GM21619 (cell line): Measurements from ENCODE around the gene PPIH.
A peak's percentile ranks its signal among the peaks of the same experiment; 100 is the strongest.
"Not testable (repeated sequence)": the region's sequence is repeated elsewhere in the genome, so short reads cannot be mapped to it uniquely, and the experiment has no call there.

ENCODE experiments used
- ATAC-seq: cut with Tn5 transposase; IDR thresholded peaks from one replicate; pipeline ENCODE4 v1.9.1; 2021; ENCODE audit not compliant: unreplicated experiment

Gene PPIH

DNA sequence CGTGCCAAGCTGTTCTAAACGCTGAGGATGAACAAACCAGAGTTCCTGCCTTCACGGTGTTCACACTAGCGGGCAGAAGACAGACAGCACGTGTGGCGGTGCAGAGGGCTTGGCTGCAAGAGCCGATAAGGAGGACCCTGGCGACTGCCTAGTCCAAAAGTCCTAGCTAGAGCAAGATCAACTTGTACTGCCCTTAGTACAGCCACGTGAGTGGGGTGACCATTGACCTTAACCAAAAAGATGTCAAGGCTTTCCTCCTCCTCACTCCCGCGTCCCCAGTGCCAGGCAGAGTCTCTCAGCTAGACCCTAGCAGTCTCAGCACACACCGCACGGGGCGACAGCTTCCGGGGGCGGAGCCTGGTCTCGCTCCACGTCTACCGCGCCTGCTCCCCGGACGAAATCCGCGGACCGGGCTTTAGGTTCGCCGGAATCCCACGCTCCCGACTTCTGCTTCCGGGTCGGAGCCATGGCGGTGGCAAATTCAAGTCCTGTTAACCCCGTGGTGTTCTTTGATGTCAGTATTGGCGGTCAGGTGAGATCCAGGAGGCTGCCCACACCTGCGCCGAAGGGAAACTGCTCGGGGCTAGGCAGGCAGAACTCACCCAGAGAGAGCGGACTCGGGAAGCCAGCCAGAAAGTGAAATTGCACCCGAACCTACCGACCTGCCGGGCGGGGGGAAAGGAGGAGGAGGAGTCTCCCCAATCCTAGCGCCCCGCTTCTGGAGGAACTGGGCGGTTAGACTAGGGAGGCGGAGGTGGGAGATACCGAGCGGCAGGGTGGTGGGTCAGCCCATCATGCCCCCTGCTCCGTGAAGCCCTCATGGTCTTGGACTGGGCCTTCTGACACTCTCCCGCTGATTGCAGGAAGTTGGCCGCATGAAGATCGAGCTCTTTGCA lies at the start of gene PPIH:
Gene PPIH (plus strand): TSS at position 443 of the 896 bp plus-strand sequence. CDS start 24 bp downstream, at position 467.
- peak; percentile 97 for ATAC-seq

DNA sequence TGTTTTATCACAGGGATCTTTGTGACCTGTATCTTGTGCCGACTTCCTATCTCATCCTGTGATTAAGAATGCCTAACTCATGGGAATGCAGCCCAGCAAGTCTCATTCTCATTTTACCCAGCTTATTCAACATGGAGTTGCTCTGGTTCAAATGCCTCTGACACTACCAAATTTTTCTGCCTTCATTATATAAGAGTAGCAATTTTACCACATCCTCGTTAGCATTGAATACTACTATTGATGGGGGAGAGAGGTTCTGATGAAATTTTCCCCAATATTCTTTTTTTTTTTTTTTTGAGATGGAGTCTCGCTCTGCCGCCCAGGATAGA lies 44.5 kb upstream of the PPIH start:
- no peak for ATAC-seq

DNA sequence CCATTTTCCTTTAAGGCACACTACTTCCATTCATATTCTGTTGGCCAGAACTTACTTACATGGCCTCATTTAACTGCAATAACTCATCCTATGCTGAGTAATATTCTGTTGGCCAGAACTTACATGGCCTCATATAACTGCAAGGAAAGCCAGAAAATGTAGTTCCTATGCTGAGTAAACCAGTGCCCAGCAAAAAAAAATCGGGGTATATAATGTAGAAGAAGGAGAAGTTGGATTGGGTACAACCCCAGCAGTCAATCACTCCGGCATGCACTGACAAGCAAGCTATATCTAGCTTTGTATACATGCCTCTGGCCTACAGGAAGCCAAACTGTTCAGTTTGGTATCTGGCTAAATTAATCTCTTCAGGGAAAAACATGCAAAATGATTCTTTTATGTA lies 39.4 kb upstream of the PPIH start:
- ATAC-seq, result no peak

DNA sequence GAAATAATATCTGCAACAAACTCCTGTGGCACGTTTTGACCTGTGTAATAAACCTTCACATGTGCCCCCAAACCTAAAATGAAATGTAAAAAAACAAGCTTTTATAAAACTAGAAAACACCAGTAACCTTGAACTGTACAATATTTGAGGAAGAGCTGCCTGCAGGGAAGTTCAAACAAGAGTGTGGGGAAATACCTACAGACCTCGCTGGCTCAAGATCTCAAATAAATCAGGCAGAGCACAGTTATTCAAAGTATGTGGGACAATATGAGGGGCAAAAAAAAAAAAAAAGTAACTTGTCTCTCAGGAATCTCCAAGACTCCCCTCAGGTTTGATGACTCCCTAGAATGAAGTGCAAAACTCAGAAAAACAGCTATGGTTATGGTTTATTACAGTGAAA lies 37.9 kb upstream of the PPIH start:
- no peak for ATAC-seq

DNA sequence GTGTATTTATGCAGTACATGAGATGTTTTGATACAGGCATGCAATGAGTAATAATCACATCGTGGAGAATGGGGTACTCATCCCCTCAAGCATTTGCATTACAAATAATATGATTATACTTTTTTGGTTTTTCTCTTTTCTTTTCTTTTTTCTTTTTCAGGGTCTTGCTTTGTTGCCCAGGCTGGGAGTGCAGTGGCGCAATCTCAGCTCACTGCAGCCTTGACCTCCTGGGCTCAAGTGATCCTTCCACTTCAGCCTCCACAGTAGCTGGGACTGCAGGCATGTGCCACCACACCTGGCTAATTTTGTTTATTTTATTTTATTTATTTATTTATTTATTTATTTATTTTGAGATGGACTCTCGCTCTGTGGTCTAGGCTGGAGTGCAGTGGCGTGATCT lies 37.0 kb upstream of the PPIH start:
- ATAC-seq, result not testable (repeated sequence)

DNA sequence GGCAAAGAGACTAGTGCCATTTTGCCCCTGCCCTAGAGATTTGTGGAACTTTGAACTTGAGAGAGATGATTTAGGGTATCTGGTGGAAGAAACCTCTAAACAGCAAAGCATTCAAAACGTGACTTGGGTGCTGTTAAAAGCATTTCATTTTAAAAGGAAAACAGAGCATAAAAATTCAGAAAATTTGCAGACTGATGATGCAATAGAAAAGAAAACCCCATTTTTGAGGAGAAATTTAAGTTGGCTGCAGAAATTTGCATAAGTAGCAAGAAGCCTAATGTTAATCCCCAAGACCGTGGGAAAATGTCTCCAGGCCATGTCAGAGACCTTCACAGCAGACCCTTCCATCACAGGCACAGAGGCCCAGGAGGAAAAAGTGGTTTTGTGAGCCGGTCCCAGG lies 31.0 kb upstream of the PPIH start:
- not testable (repeated sequence) for ATAC-seq

DNA sequence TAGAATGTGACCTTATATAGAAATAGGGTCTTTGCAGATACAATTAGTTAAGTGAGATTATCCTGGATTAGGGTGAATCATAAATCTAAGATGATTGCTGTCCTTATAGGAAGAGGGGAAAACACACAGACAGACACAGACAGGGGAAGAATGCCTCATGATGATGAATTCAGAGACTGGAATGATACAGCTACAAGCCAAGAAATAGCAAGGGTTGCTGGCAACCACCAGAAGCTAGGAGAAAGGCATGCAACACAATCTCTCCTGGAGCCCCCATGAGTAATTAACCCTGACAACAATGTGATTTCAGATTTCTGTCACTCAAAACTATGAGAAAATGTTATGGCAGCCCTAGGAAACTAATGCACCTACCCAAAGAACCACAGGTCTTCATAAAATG lies 19.1 kb upstream of the PPIH start:
- no peak for ATAC-seq

DNA sequence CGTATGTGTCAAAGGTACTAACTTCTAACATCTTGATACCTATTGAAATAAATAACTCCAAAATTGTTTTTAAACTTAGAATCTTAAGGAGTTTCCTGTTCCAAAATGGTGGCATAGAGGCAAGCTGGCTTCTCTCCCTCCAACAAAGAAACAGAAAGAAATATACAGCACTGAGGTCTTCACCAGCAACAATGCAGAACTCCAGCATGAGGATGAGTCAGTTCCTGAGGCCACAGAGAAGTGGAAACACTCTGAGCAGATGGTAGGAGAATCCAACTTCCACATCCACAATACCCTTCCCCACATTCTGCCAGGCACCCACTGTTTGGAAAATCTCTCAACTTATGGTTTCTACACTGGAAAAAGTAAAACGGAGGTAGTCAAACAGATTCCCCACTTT lies 12.2 kb upstream of the PPIH start:
- no peak for ATAC-seq

DNA sequence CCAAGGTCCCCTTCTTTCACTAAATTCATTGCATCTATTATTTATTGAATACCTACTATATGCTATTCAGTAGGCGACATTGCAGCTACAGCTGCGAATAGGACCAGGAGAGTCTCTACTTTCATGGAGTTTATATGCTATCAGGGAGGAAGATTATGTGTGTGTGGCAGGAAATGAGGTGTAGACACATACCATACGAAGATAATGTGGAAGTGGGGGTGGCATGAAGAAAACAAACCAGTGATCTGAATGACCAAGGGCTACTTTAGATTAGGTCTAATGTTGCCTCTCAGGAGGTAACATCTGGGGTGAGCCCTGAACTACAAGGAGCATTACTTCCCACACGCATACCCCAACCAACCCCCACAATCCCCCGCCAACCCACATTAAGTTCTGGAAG lies 1.0 kb upstream of the PPIH start:
- no peak for ATAC-seq

DNA sequence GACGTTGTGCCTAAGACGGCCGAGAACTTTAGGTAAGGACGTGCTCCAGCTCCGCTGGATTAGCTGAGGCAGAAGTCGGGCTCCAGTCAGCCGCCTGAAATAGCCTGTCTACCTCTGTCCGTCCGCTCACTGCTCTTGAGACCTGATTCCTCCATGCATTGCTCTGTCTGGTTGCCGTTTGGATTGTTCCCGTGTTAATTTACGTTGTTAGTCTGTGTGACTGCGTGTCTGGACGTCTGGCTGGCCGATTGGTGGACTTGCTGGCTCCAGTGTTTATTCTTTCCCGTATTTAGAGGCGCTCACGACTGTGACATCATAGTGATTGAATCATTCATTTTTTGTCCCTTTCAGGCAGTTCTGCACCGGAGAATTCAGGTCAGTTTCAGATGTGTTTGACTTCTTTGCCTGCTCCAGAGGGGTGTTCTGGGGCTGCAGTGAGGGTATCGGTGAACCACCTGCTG lies 684 bp downstream of the PPIH start:
- no peak for ATAC-seq

DNA sequence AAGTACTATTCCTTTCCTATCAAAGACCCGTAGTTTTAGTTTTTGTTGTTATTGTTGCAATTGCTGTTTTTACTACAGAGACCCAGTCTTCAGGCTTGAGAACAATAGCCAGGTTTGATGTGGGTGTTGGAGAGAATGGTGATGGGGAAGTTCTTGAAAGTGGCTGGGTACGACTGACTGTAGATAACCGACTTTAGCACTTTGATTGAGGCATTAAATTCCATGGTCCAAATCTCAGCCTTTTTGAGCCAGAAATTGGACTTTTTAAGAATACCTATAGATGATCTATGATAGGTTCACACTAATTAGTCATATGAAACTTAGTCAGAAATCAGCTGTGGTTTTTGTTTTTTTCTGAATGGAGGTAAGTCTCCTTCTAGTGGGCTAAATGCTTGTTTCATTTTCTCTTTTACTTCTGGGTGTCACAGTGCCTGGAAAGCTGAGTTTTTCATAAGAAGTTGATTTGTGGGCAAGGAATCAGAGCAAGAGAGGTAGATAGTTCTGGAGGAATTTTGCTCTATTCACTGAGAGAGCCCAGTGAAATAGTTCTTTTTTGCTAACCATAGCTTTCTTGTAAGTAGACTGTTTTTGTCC lies 2.8 kb downstream of the PPIH start:
- no peak for ATAC-seq

DNA sequence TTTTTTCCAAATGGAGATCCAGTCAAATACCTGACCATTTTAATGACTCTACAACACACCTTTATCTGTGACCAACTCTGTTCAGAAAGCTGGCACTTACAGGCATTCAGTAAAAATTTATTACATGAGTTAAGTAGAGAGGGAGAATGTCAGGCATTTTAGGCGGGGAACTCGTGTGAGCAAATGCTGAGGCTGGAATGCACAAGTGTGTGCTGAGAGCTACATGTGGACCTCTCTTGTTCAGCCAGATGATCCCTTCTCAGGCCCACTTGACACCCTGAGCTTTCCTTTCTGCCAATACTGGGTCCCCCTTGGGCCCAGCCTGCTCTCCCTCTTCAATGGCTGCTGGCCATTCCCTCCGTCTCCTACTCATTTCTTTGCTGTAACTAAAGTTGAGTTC lies 11.7 kb downstream of the PPIH start:
- no peak for ATAC-seq

DNA sequence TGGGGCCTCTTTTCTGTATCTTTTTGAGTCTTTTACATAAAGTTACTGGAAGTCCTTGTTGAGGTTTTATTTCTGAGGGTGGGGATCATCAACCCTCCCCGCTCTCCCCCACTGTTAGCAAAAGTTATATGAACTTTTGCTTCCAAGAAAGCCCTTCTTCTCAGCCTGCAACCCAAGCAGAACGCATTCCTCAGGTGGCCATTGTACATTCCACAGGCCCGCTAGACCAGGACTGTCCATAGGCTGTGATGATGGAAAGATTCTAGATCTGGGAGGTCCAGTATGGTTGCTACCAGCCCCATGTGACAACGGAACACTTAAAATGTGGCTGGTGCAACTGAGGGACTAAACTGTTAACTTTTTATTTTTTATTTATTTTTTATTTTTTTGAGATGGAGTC lies 12.2 kb downstream of the PPIH start:
- ATAC-seq, result no peak

DNA sequence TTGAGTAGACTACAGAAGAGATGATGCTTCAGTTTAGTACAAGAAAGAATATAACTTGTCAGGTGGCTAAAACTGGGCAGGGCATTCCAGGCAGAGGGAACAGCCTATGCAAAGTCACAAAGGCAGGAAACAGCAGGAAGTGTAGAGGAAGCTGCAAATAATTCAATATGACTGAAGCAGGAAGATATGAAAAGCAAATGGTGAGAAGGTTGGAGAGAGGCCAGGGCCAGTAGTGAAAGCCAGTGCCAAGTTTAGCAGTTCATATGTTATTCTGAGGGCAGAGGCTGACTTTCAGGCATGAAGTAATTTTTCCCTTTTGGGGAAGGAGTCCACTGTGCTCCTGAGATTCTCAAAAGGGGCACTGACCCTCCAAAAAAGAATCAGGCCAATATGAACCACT lies 16.0 kb downstream of the PPIH start:
- ATAC-seq, result no peak

DNA sequence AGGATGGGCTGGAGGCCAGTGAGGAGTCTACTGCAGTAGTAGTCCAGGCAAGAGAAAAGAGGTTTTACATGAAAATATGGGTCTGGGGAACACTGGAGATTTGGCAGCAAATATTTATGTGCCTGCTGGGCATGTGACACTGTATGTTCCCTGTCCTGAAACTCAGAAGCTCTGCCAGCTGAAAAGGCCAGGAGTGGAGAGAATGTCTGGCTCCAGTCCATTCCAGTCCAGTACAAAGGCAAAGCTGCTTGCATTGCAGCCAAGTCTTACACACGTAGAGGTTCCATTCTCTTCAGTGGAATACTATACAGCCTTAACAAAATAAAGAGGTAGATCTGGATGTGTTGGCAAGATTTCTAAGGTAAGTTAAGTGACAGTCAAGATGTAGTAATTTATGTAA lies 16.5 kb downstream of the PPIH start:
- no peak for ATAC-seq

DNA sequence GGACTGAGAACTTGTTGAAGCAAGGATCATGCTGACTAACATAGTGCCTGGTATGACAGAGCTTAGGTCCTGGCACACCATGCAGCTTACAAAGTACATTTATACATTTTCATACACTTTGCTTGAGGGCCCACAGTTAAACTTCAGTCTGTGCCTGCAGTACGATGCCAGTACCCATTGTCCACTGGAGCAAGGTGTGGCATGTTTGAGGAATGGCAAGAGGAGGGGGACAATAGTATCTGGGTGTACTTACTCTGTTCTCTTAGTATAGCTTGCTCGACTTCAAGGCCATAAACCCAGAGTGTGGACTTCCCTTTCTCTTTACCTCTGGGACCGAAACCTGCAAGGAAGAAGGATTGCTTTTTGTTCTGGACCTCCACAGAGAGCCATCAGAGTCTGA lies 17.2 kb downstream of the PPIH start:
- ATAC-seq, result no peak

DNA sequence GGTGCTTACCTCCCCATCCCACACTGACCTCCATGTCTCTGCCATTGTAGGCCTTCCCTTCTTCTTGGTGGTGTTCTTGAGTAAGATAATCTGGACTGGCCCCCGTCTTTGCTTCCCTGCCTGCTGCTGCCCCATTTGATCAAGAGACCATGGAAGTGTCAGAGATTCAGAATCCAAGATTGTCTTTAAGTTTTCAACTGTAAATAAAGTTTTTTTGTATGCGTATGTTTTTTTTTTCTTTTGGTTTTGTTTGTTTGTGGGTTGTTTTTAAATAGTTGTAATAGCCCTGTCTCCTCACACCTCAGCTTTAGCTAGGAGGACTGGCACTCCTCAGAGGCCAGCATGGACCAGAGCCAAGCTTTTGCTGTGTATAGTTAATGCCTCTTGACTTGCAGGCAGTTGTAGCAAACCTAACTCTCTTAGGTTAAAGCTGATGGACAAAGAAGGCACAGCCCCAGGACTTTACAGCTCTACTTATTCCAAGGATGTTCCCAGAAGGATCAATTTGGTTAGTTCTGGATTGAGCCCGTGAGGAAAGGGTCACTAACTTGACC lies 18.4 kb downstream of the PPIH start:
- no peak for ATAC-seq

DNA sequence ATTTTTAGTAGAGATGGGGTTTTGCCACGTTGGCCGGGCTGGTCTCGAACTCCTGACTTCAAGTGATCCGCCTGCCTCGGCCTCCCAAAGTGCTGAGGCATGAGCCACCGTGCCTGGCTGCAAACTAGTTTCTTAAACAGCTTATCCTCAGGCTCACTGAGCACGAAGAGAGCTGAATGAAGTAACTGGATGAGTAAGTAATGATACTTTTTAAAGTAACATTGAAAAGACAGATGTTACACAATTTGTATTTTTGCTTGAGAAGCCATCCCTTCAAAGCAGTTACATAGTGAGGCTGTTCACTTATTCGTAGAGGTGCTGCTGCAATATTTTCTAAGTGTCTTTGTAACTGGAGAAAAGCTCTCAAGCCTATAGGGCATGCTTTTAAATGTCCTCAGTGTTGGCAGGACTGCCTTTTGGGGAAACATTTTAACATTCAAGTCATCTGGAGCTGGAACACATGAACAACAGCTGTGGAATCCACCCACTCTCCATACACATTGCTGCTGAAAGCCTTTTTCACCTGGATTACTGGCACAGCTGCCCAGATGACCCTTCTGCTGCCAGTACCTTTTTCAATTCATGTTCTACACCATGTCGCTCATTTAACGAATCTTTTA lies 21.3 kb downstream of the PPIH start:
- ATAC-seq, result no peak

DNA sequence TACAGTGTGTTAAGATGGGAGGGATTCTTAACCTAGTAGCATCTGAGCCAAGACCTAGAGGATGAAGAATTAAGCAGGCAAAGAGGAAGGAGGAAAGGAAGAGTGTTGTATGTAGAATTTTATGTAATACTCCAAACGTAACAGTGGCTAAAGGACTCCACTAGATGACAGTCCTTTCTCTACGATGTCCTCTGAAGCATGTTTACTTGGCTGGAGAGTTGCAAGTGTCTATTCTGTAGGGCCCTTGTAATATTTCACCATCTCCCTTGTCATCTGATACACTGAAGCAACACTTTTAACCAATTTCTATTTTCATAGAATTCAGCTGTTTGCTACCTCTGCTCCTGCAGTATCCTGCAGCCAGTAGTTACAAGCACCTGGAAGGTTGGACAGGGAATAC lies 21.8 kb downstream of the PPIH start:
- ATAC-seq, result no peak

DNA sequence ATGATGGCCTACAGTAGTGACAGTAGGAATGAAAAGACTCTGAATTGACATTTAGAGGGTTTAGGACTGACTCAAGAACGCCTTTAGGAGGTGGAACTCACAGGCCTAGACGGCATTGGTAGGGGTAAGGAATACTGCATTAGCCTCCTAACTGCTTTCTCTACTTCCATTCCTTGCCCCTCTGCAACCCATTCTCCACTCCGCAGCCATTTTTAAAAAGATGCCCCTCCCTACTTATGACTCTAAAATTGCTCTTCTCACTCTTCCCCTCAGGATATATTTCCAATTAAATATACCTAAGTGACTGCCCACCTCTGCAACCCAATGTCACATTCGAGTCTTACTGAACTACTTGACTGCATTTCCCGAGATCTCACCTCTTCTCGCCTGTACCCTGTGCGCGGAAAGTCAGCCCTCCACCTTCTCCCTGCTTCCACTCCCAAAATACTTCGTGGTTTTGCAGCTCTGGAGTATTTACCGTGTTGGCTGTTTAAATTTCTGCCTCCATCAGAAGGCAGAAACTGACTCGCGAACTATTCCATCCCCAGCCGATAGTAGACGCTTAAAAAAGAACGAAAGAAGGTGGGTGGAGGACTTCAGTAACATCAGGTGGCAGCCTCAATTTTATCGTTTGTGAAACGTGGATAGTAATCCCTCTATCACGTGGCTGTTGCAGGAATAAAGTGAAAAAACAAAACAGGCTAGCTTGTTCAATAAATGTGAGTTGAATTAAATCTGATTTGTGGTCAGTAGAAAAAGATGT lies 22.9 kb downstream of the PPIH start:
- ATAC-seq, result no peak
